Inferior parietal cortex (tissue), 1 donor: ENCODE data around the gene SAP30L.
A peak's percentile ranks its signal among the peaks of the same experiment; 100 is the strongest.

Source experiments
- DNase-seq: peaks from one replicate; pipeline ENCODE4 v3.0.0-alpha.2; 2016; ENCODE audit errors: extremely low spot score

Gene SAP30L

DNA sequence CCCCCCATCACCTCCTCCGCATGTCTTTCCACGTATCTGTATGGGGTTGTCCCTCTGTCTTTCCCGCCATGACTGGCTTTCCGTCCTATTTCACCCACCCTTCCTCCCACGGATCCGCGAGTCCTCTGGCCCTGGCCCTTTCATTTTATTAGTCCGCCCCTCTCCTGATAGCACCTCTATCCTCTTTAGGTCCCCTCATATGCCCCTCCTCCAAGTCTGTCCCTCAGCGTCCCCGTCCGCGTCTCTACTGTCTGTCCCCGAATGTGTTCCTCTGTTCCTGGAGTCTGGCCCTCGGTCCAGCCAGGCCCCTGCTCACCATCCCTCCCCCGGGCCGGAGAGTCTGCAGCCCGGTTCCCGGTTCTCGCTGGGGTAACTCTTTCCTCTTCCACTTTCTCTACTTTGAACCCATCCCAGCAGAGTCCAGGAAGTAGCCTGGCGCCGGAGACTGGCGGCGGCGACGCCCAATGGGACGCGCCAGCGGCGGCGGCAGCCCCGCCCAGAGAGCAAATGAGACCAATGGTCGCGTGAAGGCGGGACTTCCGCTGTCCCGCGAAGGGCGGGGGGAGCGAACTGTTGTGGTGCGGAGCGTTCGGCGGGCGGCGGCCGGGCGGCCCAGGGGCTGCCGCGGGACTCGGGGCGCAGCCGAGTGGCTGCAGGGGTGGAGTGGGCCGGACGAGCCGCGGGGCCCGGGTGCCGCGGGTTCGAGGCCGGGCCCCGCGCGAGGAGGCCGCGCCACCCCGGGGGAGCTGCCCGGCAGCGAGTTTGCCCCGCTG is at the start of gene SAP30L:
SAP30L (plus strand) TSS at position 576 of the 773 bp plus-strand sequence. CDS start 608 bp downstream, outside the sequence.
- peak; percentile 95 for DNase-seq

- DNase-seq = no peak
Observed at GRCh38 chr5:154396128-154396527, 49.7 kb upstream of the SAP30L start.

- DNase-seq = no peak
Observed at GRCh38 chr5:154397652-154398406, 48.0 kb upstream of the SAP30L start.

- no peak for DNase-seq
Observed at GRCh38 chr5:154400678-154401077, 45.1 kb upstream of the SAP30L start.

DNA sequence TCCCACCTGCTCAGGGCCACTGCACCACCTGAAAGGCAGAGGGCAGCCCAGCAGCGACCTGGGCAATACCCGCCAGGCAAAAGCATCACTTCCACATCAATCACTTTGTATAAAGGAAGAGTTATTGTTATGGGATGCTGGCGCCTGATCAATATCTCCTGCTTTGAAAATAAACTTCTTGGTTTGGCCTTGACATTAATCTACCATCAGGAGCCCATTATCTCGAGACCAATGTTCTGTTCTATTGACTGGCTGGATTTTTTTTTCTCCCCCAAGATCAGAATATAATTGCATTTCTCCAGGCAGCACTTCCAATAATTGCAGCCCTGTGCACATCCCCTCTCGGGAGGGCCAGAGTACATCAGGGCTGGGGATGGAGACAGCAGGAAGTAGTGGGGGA is 44.4 kb upstream of the SAP30L start:
- DNase-seq = no peak

DNA sequence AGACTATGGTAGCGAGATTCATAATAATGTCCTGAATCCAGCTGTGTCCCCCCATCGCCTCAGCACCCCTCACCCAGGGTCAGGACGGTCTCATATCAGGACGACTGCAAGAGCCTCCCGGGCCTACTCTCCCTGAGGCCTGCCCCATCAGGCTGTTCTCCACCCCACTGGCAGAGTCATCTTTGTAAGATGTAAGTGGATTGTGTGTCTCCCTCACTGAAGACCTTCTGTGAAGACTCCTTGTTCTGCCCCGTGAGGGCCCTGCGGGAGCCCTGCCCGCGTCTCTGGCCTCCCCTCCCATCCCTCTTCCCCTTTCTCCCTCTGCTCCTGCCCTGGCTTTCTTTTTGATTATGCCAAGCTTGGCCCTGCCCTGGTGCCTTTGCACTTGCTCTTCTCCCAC is 43.9 kb upstream of the SAP30L start:
- DNase-seq = no peak

GRCh38 chr5:154402611-154403010 is 43.2 kb upstream of the SAP30L start:
- DNase-seq = no peak

- no peak for DNase-seq
Observed at GRCh38 chr5:154403234-154403633, 42.6 kb upstream of the SAP30L start.

GRCh38 chr5:154403776-154404387 is 41.9 kb upstream of the SAP30L start:
- no peak for DNase-seq

GRCh38 chr5:154405078-154405792 is 40.6 kb upstream of the SAP30L start:
- DNase-seq = peak; percentile 80

DNA sequence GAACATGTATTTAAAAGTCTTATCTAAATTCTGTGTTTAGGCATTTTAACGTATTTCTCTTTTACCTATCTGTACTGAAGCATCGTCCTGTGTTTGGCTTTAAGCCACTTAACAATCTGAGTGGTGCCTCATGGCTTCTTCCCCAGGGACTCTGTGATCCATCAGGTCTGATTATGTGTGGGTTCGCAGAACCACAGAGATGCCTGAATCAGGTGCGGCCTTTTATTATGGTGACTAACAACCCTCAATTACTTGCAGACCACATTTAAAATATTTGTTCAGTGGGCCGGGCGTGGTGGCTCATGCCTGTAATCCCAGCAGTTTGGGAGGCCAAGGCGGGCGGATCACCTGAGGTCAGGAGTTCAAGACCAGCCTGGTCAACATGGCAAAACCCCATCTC is 39.6 kb upstream of the SAP30L start:
- no peak for DNase-seq

GRCh38 chr5:154406826-154407225 is 39.0 kb upstream of the SAP30L start:
- DNase-seq = no peak

GRCh38 chr5:154408811-154409210 is 37.0 kb upstream of the SAP30L start:
- DNase-seq = no peak

- no peak for DNase-seq
Observed at GRCh38 chr5:154409230-154409840, 36.5 kb upstream of the SAP30L start.

- no peak for DNase-seq
Observed at GRCh38 chr5:154410008-154410407, 35.8 kb upstream of the SAP30L start.

- DNase-seq = no peak
Observed at GRCh38 chr5:154410786-154411185, 35.0 kb upstream of the SAP30L start.

DNA sequence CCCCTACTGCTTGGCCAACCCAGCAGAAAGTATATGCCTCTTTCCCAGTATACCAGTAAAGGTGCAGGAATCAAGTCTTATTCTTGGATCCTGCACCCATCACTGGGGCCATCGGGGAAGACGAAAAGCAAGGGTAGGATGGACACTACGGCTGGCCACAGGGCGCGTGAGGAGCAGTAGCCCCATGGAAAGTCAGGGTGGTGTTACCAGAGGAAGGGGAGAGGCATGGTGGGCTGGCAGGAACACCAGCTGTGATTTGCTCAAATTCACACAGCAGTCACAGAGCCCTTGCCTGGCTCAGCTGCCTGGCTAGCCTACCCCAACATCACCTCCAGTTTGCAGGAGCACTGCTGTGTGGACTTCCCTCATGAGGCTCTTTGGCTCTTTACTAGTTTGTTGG is 34.5 kb upstream of the SAP30L start:
- no peak for DNase-seq

GRCh38 chr5:154412316-154412715 is 33.5 kb upstream of the SAP30L start:
- DNase-seq = no peak

DNA sequence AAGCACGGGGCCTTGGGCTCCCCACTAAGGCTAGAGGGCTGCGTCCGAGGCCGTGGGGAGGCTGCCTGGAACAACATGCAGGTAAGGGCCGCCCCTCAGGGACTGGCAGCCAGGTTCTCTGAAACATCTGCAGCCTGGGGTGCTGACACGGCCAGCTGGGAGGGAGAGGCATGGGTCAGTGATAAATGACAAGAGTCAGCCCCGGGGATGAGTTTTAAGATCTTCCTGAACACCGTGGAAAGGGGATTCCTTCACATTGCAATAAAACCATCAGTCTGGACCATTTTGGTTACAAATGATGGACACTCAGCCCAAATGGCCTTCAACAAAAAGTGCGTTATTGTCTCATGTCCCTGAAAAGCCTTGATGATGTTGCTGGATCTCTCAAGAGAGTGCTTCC is 32.9 kb upstream of the SAP30L start:
- no peak for DNase-seq

- DNase-seq = no peak
Observed at GRCh38 chr5:154415114-154415513, 30.7 kb upstream of the SAP30L start.

DNA sequence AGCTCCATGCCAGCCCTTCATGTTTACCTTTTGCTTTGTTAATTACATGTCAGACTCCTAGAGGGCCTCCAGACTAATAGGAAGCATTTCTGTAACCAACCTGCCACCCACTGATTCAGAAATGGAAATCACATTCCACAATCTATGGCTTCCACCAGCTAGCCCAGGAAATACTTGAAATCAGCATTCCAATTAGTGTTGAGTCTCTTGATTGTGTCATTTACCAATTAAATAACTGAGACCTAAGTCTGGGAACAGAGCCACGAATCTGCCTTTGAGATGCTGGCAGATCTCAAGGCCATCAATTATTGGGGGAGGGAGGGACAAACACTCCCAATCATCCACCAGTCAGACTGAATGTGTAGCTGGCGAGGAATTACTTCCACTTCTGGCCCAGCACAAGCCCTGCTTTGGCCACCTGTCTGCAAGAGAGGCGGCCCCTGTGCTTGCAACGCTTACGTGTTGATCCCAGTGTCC is 27.4 kb upstream of the SAP30L start:
- DNase-seq = no peak
